ENCODE measurements around the gene ECEL1. TPM values are rescaled to one million over a fixed set of nuclear protein-coding genes. Genes with fewer than 3 reads are reported as not detected.
"Not testable (repeated sequence)": the region's sequence is repeated elsewhere in the genome, so short reads cannot be mapped to it uniquely, and the experiment has no call there.

The ECEL1 gene
- total RNA-seq: 1 to 10 TPM in 1 of 2 donors, under 1 TPM in 1; 0.52 to 2.8 TPM
- long read RNA-seq, donor 1, partial matches to known transcripts: 0 of 3 reads
- long read RNA-seq, donor 1, other reads (novel, unspliced or antisense): 0 of 3 reads
- long read RNA-seq, donor 2, partial matches to known transcripts: 1 of 1 reads
- long read RNA-seq, donor 2, other reads (novel, unspliced or antisense): 0 of 1 reads

GRCh38 chr2:232487385-232488096 lies at the start of gene ECEL1:
Gene ECEL1, minus strand, starts transcription at chr2:232487834. Its CDS starts 1,181 bp downstream, at chr2:232486653.
- intact Hi-C loops (cut with DNase I): no loop called here
- peak; percentile 75 for DNase-seq (ENCODE audit: low spot score)

GRCh38 chr2:232537079-232537478 lies 49.4 kb upstream of the ECEL1 start:
- peak; percentile 79 for DNase-seq (ENCODE audit: low spot score)
- intact Hi-C loops (cut with DNase I): loop anchor here in 1 of 2 donors (5.0 kb wide), 1 partner anchor 1920 kb away; no protein-coding TSS in a partner anchor

- intact Hi-C loops (cut with DNase I): loop anchor here in 1 of 2 donors (5.0 kb wide), 1 partner anchor 1921 kb away; no protein-coding TSS in a partner anchor
- peak; percentile 60 for DNase-seq (ENCODE audit: low spot score)
Observed at GRCh38 chr2:232535761-232536530, 48.3 kb upstream of the ECEL1 start.

DNA sequence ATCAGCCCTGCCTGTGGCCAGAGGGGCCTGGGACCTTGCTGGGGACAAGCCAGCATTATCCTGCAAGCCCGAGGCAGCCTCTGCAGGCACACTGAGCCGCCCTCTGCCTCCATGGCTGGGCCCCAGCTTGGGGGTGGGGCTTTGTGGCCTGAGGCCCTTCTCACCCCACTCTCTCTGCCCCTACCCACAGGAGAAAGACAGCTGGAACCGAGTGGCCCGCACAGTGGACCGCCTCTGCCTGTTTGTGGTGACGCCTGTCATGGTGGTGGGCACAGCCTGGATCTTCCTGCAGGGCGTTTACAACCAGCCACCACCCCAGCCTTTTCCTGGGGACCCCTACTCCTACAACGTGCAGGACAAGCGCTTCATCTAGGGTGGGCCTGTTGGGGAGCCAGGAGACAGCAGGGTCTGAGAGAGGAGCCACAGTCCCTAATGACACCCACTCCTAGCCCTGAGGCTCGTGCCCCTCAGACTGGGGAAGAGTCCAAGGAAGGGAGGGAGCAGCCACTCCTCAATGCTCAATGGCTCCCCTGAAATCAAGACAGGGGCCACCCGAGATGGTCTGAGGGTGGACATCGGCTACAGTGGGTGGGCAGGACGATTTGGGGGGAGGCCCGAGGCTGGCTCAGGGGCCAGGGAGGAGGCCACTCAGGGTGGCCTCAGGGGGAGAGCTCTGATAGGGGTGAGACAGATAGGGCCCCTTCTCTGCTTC lies 47.5 kb upstream of the ECEL1 start:
- intact Hi-C loops (cut with DNase I): loop anchor here in 1 of 2 donors (5.0 kb wide), 1 partner anchor 1922 kb away; no protein-coding TSS in a partner anchor
- peak; percentile 67 for DNase-seq (ENCODE audit: low spot score)

GRCh38 chr2:232533944-232534710 lies 46.5 kb upstream of the ECEL1 start:
- intact Hi-C loops (cut with DNase I): no loop called here
- DNase-seq (ENCODE audit: low spot score): peak; percentile 72

GRCh38 chr2:232532821-232533220 lies 45.2 kb upstream of the ECEL1 start:
- DNase-seq (ENCODE audit: low spot score); intact Hi-C loops (cut with DNase I): not testable (repeated sequence)

GRCh38 chr2:232532419-232532818 lies 44.8 kb upstream of the ECEL1 start:
- DNase-seq (ENCODE audit: low spot score): peak; percentile 48
- intact Hi-C loops (cut with DNase I): no loop called here

- DNase-seq (ENCODE audit: low spot score): peak; percentile 52
- intact Hi-C loops (cut with DNase I): no loop called here
Observed at GRCh38 chr2:232530626-232531260, 43.1 kb upstream of the ECEL1 start.

GRCh38 chr2:232529806-232530547 lies 42.3 kb upstream of the ECEL1 start:
- intact Hi-C loops (cut with DNase I): loop anchor here in 1 of 2 donors (10.0 kb wide), 2 partner anchors 85 to 615 kb away; no protein-coding TSS in a partner anchor
- peak; percentile 66 for DNase-seq (ENCODE audit: low spot score)

- intact Hi-C loops (cut with DNase I): loop anchor here in 1 of 2 donors (10.0 kb wide), 2 partner anchors 84 to 614 kb away; no protein-coding TSS in a partner anchor
- DNase-seq (ENCODE audit: low spot score): peak; percentile 70
Observed at GRCh38 chr2:232528746-232529460, 41.3 kb upstream of the ECEL1 start.

- DNase-seq (ENCODE audit: low spot score): no peak
- intact Hi-C loops (cut with DNase I): loop anchor here in 1 of 2 donors (10.0 kb wide), 2 partner anchors 83 to 613 kb away; no protein-coding TSS in a partner anchor
Observed at GRCh38 chr2:232527905-232528470, 40.4 kb upstream of the ECEL1 start.

- intact Hi-C loops (cut with DNase I): loop anchor here in 1 of 2 donors (10.0 kb wide), 2 partner anchors 82 to 612 kb away; no protein-coding TSS in a partner anchor
- DNase-seq (ENCODE audit: low spot score): no peak
Observed at GRCh38 chr2:232526372-232526941, 38.8 kb upstream of the ECEL1 start.

GRCh38 chr2:232525791-232526371 lies 38.2 kb upstream of the ECEL1 start, which contains the start of gene CHRND:
Gene CHRND, plus strand, starts transcription at chr2:232526160. Its CDS starts 56 bp downstream, at chr2:232526216.
- no peak for DNase-seq (ENCODE audit: low spot score)

GRCh38 chr2:232525199-232525598 lies 37.6 kb upstream of the ECEL1 start:
- intact Hi-C loops (cut with DNase I): loop anchor here in 1 of 2 donors (10.0 kb wide), 2 partner anchors 80 to 610 kb away; no protein-coding TSS in a partner anchor
- DNase-seq (ENCODE audit: low spot score): no peak

More at GRCh38 chr2:232525791-232526371, 38.2 kb upstream of the ECEL1 start, which contains the start of gene CHRND:
- intact Hi-C loops (cut with DNase I): loop anchor here in 1 of 2 donors (10.0 kb wide), 2 partner anchors 81 to 611 kb away; no protein-coding TSS in a partner anchor

DNA sequence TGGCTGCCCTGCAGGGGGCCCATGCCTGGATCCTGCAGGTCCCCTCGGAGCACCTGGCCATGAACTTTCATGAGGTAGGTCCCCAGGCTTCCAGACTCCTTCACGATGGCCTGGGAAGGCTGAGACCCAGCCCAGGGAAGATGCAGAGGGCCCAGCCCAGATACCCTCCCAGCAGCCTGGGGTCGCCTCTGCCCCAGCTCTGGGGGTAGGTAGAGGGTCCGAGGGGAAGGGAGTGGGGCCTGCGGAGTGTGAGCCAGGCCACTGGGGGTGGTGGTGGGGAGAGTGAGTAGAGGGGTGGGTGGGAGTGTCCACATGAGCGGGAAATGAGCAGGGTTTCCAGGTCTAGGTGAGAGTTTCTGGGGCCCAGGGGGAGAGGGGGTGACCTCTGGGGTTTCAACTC lies 37.1 kb upstream of the ECEL1 start:
- intact Hi-C loops (cut with DNase I): loop anchor here in 1 of 2 donors (10.0 kb wide), 2 partner anchors 80 to 610 kb away; no protein-coding TSS in a partner anchor
- no peak for DNase-seq (ENCODE audit: low spot score)

Measured in posterior vena cava (tissue), 2 donors.